Stimulated activated memory B cell treated with anti-CD40 and anti-IgM and Interleukin-4, amounts not matched to agents 10 μg/mL and 1 μg/mL and 100 μg/mL, for 72 hours (primary cell): ENCODE results near the gene USP15.
"Not testable (repeated sequence)": the region's sequence is repeated elsewhere in the genome, so short reads cannot be mapped to it uniquely, and the experiment has no call there.

Experiments
- ATAC-seq: fragments of 150-1000 bp; cut with Tn5 transposase; 2 replicates; pipeline ENCODE4 v1.10.0; 2021
- H3K27ac Mint-ChIP-seq: one replicate; pipeline ENCODE4 v1.8.0; 2022; ENCODE audit warnings: mild to moderate bottlenecking, mixed read lengths
- H3K27me3 Mint-ChIP-seq: one replicate; pipeline ENCODE4 v1.8.0; 2022; ENCODE audit warnings: mixed read lengths
- H3K36me3 Mint-ChIP-seq: one replicate; pipeline ENCODE4 v1.8.0; 2022; ENCODE audit warnings: mixed read lengths
- H3K4me1 Mint-ChIP-seq: one replicate; pipeline ENCODE4 v1.8.0; 2022; ENCODE audit warnings: mixed read lengths
- H3K4me3 Mint-ChIP-seq: one replicate; pipeline ENCODE4 v1.8.0; 2022; ENCODE audit warnings: mild to moderate bottlenecking, moderate library complexity, mixed read lengths
- H3K9me3 Mint-ChIP-seq: one replicate; pipeline ENCODE4 v1.8.0; 2022; ENCODE audit warnings: mixed read lengths

The USP15 gene

GRCh38 chr12:62345667-62346066 lies 85.5 kb downstream of the USP15 start:
- Mint-ChIP-seq H3K27ac (no peak overlapping the region), H3K36me3 (peaks cover 60% of the 10 kb centered on the region), H3K27me3 (no peaks in the 10 kb centered on the region), H3K4me3 (no peak overlapping the region), H3K9me3 (no peaks in the 10 kb centered on the region), H3K4me1 (peaks cover 33% of the 10 kb centered on the region)
- no peak for ATAC-seq

- no peak for ATAC-seq
- Mint-ChIP-seq H3K36me3 (peaks cover 51% of the 10 kb centered on the region), H3K4me3 (no peak overlapping the region), H3K27ac (no peak overlapping the region), H3K27me3 (no peaks in the 10 kb centered on the region), H3K9me3 (no peaks in the 10 kb centered on the region), H3K4me1 (peaks cover 23% of the 10 kb centered on the region)
Observed at GRCh38 chr12:62346817-62347216, 86.6 kb downstream of the USP15 start.

DNA sequence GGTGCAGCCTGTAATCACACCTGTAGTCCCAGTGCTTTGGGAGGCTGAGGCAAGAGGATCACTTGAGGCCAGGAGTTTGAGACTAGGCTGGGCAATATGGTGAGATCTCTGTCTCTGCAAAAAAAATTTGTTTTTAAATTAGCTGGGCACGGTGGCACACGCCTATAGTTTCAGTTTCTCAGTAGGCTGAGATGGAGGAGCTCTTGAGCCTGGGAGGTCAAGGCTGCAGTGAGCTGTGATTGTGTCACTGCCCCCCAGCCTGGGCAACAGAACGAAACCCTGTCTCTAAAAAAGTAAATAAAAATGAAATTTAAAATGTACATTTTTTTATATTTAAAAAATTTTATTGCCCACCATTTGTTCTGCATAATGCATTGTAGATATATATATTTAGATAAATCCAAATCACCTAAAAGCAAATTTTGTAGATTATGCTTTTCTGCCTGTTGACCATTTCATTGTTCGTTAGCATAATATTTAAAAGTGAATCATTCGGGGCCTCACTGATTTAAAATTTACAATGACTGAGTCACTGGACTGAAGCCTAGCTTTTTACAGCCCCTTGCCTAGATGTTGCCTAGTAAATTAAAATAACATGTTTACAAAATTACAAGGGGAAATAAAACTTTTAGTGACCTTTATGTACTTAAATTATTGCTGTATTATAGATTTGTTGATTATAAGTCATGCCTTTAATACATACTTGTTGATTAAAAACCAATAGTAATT lies 87.9 kb downstream of the USP15 start:
- peaks cover 42% of the 10 kb centered on the region for H3K36me3 Mint-ChIP-seq
- H3K4me1 Mint-ChIP-seq = peaks cover 16% of the 10 kb centered on the region
- no peak for ATAC-seq

GRCh38 chr12:62350554-62350953 lies 90.3 kb downstream of the USP15 start:
- no peak overlapping the region for H3K27ac Mint-ChIP-seq
- no peaks in the 10 kb centered on the region for H3K9me3 Mint-ChIP-seq
- H3K4me3 Mint-ChIP-seq = no peak overlapping the region
- peaks cover 33% of the 10 kb centered on the region for H3K36me3 Mint-ChIP-seq
- ATAC-seq = no peak
- H3K27me3 Mint-ChIP-seq = no peaks in the 10 kb centered on the region
- peaks cover 19% of the 10 kb centered on the region for H3K4me1 Mint-ChIP-seq

More for the DNA sequence above, 87.9 kb downstream of the USP15 start:
- Mint-ChIP-seq H3K4me3 (no peak overlapping the region), H3K9me3 (no peaks in the 10 kb centered on the region), H3K27ac (no peak overlapping the region), H3K27me3 (no peaks in the 10 kb centered on the region)

DNA sequence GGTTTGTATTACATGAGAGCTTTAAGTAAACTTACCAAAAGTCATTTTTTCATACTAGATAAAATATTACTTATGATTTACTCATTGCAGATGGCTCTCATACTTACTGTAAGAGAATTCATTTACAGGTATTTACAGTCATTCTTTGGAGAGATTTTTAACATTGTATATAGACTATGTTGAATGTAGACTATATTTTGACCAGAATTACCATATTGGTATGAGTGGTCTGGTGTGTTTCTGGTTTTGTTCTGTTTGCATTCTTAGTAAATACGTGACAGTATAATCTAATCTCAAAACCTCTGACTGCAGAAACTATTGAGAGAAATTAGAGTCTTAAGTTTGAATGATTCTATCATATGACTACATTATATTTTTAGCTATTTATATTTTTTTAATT lies 91.1 kb downstream of the USP15 start:
- no peaks in the 10 kb centered on the region for H3K27me3 Mint-ChIP-seq
- ATAC-seq = no peak
- no peaks in the 10 kb centered on the region for H3K9me3 Mint-ChIP-seq
- H3K4me3 Mint-ChIP-seq = no peak overlapping the region
- H3K36me3 Mint-ChIP-seq = peaks cover 29% of the 10 kb centered on the region
- H3K27ac Mint-ChIP-seq = no peak overlapping the region
- H3K4me1 Mint-ChIP-seq = peaks cover 14% of the 10 kb centered on the region

- H3K27me3 Mint-ChIP-seq = no peaks in the 10 kb centered on the region
- H3K36me3 Mint-ChIP-seq = peaks cover 36% of the 10 kb centered on the region
- ATAC-seq = no peak
- H3K27ac Mint-ChIP-seq = no peak overlapping the region
- no peak overlapping the region for H3K4me3 Mint-ChIP-seq
- peaks cover 10% of the 10 kb centered on the region for H3K4me1 Mint-ChIP-seq
- H3K9me3 Mint-ChIP-seq = peaks cover 8% of the 10 kb centered on the region
Observed at GRCh38 chr12:62361048-62361447, 100.8 kb downstream of the USP15 start.

- ATAC-seq = no peak
- Mint-ChIP-seq H3K36me3 (peaks cover 61% of the 10 kb centered on the region), H3K27me3 (no peaks in the 10 kb centered on the region), H3K27ac (no peak overlapping the region), H3K4me3 (no peak overlapping the region), H3K9me3 (peaks cover 8% of the 10 kb centered on the region), H3K4me1 (peaks cover 32% of the 10 kb centered on the region)
Observed at GRCh38 chr12:62363506-62363905, 103.3 kb downstream of the USP15 start.

- H3K4me1 Mint-ChIP-seq = peaks cover 35% of the 10 kb centered on the region
- H3K27me3 Mint-ChIP-seq = not testable (repeated sequence)
- peaks cover 67% of the 10 kb centered on the region for H3K36me3 Mint-ChIP-seq
Observed at GRCh38 chr12:62364697-62365096, 104.5 kb downstream of the USP15 start.

DNA sequence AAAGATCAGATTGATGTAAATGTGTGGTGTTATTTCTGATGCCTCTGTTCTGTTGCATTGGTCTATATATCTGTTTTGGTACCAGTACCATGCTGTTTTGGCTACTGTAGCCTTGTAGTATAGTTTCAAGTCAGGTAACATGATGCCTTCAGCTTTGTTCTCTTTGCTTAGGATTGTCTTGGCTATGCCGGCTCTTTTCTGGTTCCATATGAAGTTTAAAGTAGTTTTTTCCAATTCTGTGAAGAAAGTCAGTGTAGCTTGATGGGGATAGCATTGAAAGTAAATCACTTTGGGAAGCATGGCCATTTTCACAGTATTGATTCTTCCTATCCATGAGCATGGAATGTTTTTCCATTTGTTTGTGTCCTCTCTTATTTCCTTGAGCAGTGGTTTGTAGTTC lies 105.6 kb downstream of the USP15 start:
- not testable (repeated sequence) for H3K9me3 Mint-ChIP-seq, H3K27ac Mint-ChIP-seq, H3K4me3 Mint-ChIP-seq, ATAC-seq, H3K27me3 Mint-ChIP-seq
- Mint-ChIP-seq H3K4me1 (peaks cover 46% of the 10 kb centered on the region), H3K36me3 (peaks cover 78% of the 10 kb centered on the region)

More at GRCh38 chr12:62364697-62365096, 104.5 kb downstream of the USP15 start:
- ATAC-seq, H3K4me3 Mint-ChIP-seq, H3K9me3 Mint-ChIP-seq, H3K27ac Mint-ChIP-seq: not testable (repeated sequence)

DNA sequence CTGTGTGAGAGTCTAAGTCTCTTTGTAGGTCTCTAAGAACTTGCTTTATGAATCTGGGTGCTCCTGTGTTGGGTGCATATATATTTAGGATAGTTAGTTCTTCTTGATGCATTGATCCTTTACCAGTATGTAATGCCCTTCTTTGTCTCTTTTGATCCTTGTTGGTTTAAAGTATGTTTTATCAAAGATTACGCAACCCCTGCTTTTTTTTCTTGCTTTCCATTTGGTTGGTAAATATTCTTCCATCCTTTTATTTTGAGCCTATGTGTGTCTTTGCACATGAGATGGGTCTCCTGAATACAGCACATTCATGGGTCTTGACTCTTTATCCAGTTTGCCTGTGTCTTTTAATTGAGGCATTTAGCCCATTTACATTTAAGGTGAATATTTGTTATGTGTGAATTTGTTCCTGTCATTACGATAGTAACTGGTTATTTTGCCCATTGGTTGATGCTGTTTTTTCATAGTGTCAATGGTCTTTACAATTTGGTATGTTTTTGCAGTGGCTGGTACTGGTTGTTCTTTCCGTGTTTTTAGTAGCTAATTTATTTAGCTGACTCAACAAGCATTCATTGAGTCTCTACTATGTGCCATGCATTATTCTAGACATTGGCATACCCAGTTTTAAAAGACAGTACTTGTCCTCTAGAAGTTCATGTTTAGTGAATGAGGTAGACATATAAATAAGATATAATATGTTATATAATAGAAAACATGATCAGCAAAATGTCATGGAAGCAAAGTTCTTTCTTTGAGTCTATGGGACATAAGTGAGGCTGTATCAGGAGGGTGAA lies 108.4 kb downstream of the USP15 start:
- not testable (repeated sequence) for H3K4me3 Mint-ChIP-seq, H3K27me3 Mint-ChIP-seq, ATAC-seq, H3K9me3 Mint-ChIP-seq, H3K27ac Mint-ChIP-seq
- peaks cover 72% of the 10 kb centered on the region for H3K36me3 Mint-ChIP-seq
- H3K4me1 Mint-ChIP-seq = peaks cover 50% of the 10 kb centered on the region

DNA sequence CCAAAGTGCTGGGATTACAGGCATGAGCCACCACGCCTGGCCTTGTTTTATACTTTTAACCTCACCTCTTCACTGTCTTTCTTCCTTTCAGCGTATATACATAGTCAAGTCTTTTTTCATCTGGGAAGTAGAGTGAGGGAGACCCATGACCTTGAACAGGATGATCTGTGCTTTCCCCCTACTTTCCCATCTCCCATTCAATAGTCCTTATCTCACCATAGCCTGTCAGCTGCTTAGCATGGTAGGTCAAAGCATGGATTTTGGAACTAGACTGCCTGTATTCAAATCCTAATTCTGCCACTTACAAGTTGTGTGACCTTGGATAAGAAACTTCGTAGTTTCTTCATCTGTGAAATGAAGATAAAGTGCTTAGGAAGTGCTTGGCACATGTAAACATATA lies 110.0 kb downstream of the USP15 start:
- no peak for ATAC-seq

DNA sequence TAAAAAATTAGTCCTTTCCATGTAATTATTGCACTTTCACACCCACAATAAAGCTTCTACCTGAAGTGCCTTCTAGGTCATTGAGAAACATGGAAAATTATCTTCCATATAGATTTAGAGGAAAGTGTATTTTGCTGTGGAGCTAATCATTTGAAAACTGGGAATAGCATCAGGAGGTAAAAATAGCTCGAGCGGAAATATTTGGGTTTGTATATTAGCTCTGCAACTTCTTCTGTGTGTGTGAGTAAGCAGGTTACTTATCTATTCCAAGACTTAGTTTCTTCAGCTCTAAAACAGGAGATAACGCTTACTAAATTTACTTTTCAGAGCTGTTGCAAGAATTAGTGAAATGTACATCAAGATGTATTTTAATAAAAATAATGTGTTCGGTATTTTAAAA lies 111.5 kb downstream of the USP15 start:
- Mint-ChIP-seq H3K9me3 (no peaks in the 10 kb centered on the region), H3K4me3 (no peak overlapping the region), H3K4me1 (peaks cover 34% of the 10 kb centered on the region), H3K27me3 (no peaks in the 10 kb centered on the region), H3K27ac (no peak overlapping the region), H3K36me3 (peaks cover 47% of the 10 kb centered on the region)
- ATAC-seq = no peak

More for the DNA sequence above, 110.0 kb downstream of the USP15 start:
- H3K27me3 Mint-ChIP-seq = no peaks in the 10 kb centered on the region
- no peak overlapping the region for H3K27ac Mint-ChIP-seq
- peaks cover 48% of the 10 kb centered on the region for H3K4me1 Mint-ChIP-seq
- H3K36me3 Mint-ChIP-seq = peaks cover 58% of the 10 kb centered on the region
- H3K9me3 Mint-ChIP-seq = no peaks in the 10 kb centered on the region
- no peak overlapping the region for H3K4me3 Mint-ChIP-seq

DNA sequence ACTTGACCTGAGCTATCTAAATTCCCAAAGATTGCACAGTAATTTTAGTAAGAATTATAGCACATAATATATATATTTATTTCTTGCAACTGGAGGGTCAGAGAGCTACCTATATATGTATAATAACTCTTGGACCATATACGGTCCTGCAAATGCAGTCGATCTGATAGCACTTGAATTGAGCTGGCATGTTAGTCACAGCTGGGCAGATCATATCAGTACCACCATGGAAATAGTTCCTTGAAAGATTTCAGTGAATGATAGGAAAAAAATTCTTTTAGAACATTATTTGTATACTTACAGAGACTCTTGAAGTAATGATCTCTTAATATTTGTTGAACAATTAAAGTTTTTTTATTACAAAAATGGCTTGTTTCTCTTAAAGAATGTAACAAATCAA lies 111.9 kb downstream of the USP15 start:
- Mint-ChIP-seq H3K27ac (no peak overlapping the region), H3K27me3 (no peaks in the 10 kb centered on the region), H3K9me3 (no peaks in the 10 kb centered on the region), H3K36me3 (peaks cover 42% of the 10 kb centered on the region), H3K4me3 (no peak overlapping the region), H3K4me1 (peaks cover 30% of the 10 kb centered on the region)
- ATAC-seq = no peak

DNA sequence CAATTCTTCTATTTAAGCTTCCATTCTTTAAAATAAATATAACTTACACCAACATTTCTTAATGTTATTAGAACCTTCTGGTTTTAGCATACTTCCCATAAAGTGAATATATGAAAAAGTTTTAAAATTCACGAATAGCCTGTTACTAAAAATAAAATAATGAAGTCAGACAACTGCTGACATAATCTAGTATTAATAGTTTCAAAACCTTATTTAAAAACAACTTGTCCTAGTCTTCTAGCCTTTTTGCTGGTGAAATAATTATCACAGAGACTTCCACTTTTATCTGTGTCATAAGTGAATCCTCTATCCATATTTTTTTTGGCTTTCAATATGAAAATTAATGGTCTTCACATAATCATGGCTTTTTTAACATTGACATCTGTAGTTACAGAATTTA lies 112.6 kb downstream of the USP15 start:
- H3K4me3 Mint-ChIP-seq = no peak overlapping the region
- peaks cover 24% of the 10 kb centered on the region for H3K4me1 Mint-ChIP-seq
- H3K9me3 Mint-ChIP-seq = no peaks in the 10 kb centered on the region
- no peak for ATAC-seq
- no peaks in the 10 kb centered on the region for H3K27me3 Mint-ChIP-seq
- peaks cover 36% of the 10 kb centered on the region for H3K36me3 Mint-ChIP-seq
- no peak overlapping the region for H3K27ac Mint-ChIP-seq

GRCh38 chr12:62375603-62376002 lies 115.4 kb downstream of the USP15 start:
- no peak for ATAC-seq
- Mint-ChIP-seq H3K27me3 (no peaks in the 10 kb centered on the region), H3K4me1 (peaks cover 11% of the 10 kb centered on the region), H3K4me3 (no peak overlapping the region), H3K36me3 (peaks cover 19% of the 10 kb centered on the region), H3K9me3 (no peaks in the 10 kb centered on the region), H3K27ac (no peak overlapping the region)
